MM.1S (cell line): Measurements from ENCODE around the gene TENT4A.

Source experiments
- DNase-seq: peaks from one replicate; pipeline ENCODE4 v3.0.0-alpha.2; 2015
- H2AFZ ChIP-seq: fragments of 300-600 bp; sonication (generic); 2 replicates; pipeline ENCODE4 v1.6.0; 2016; ENCODE audit warnings: antibody characterized with exemption, low read length
- H3F3A ChIP-seq: fragments of 300-600 bp; sonication (generic); 2 replicates; pipeline ENCODE4 v1.6.1; 2016; ENCODE audit warnings: mild to moderate bottlenecking, antibody characterized with exemption, low read length, moderate library complexity, mixed read lengths; ENCODE audit not compliant: insufficient read depth
- H3K27ac ChIP-seq: fragments of 300-600 bp; sonication (generic); 2 replicates; pipeline ENCODE4 v1.5.1; 2016; ENCODE audit warnings: mild to moderate bottlenecking, low read length
- H3K27me3 ChIP-seq: fragments of 300-600 bp; sonication (generic); replicated peaks from 2 replicates; pipeline ENCODE4 v1.6.0; 2016; ENCODE audit warnings: low read length; ENCODE audit not compliant: insufficient read depth
- H3K36me3 ChIP-seq: fragments of 300-600 bp; sonication (generic); replicated peaks from 2 replicates; pipeline ENCODE4 v1.6.1; 2016; ENCODE audit warnings: mild to moderate bottlenecking, low read length, mixed read lengths; ENCODE audit not compliant: insufficient read depth
- H3K4me1 ChIP-seq: fragments of 300-600 bp; sonication (generic); 2 replicates; pipeline ENCODE4 v1.6.1; 2016; ENCODE audit warnings: low read length, mixed read lengths
- H3K4me2 ChIP-seq: fragments of 300-600 bp; sonication (generic); 2 replicates; pipeline ENCODE4 v1.6.0; 2016; ENCODE audit warnings: low read depth, low read length
- H3K4me3 ChIP-seq: fragments of 300-600 bp; sonication (generic); 2 replicates; pipeline ENCODE4 v1.5.1; 2016; ENCODE audit warnings: low read length, mixed read lengths
- H3K79me2 ChIP-seq: fragments of 300-600 bp; sonication (generic); 2 replicates; pipeline ENCODE4 v1.6.1; 2016; ENCODE audit warnings: mixed run types, low read length, mixed read lengths
- H3K9ac ChIP-seq: fragments of 300-600 bp; sonication (generic); 2 replicates; pipeline ENCODE4 v1.6.1; 2016; ENCODE audit warnings: low read length, mixed read lengths
- H3K9me2 ChIP-seq: fragments of 300-600 bp; sonication (generic); replicated peaks from 2 replicates; pipeline ENCODE4 v1.6.1; 2016; ENCODE audit warnings: mild to moderate bottlenecking, low read length, mixed read lengths; ENCODE audit not compliant: insufficient read depth
- H3K9me3 ChIP-seq: fragments of 300-600 bp; sonication (generic); replicated peaks from 2 replicates; pipeline ENCODE4 v1.6.1; 2016; ENCODE audit warnings: mild to moderate bottlenecking, low read length, mixed read lengths; ENCODE audit not compliant: insufficient read depth
- H4K20me1 ChIP-seq: fragments of 300-600 bp; sonication (generic); 2 replicates; pipeline ENCODE4 v1.6.1; 2016; ENCODE audit warnings: mild to moderate bottlenecking, low read length, moderate library complexity, mixed read lengths; ENCODE audit not compliant: insufficient read depth
- EZH2 ChIP-seq: fragments of 300-600 bp; sonication (generic); optimal IDR thresholded peaks from 2 replicates; pipeline ENCODE3; 2017; ENCODE audit warnings: low read depth, mild to moderate bottlenecking, antibody characterized with exemption, low read length, mixed read lengths
- EZH2phosphoT487 ChIP-seq: fragments of 300-600 bp; sonication (generic); IDR thresholded peaks from 2 replicates; pipeline ENCODE4 v1.6.1; 2018; ENCODE audit warnings: antibody characterized with exemption, low read length
- TF ChIP-seq, protein P1 (sequence below): fragments of 300-600 bp; sonication (generic); IDR thresholded peaks from 2 replicates; pipeline ENCODE4 v1.5.1; 2016; ENCODE audit warnings: antibody characterized with exemption, low read length, mixed read lengths

The TENT4A gene

DNA sequence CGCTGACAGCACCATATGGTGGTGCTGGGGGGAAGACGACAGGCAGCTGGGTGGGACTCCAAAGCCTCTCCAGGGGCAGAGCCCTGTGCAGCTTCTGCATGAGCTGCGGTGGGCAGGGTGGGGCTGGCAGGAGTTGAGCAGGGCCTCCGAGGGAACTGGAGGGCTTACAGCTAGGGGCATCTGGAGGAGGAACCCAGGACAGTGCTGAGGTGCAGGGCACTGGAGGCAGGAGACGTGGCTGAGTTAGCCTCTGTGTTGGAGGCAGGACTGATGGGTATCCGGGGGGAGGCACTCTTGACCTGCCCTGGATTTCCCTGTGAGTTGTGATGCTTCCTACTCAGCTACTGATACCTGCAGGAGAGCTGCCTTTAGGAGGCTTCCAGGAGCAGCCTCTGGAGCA, 45.0 kb downstream of the TENT4A start:
- Histone ChIP-seq H3K79me2 (no peaks in the 10 kb centered on the region), H3K4me3 (no peak overlapping the region), H4K20me1 (no peaks in the 10 kb centered on the region), H3K9ac (no peak overlapping the region), H3F3A (no peaks in the 10 kb centered on the region), H3K27ac (no peak overlapping the region), H3K9me3 (no peaks in the 10 kb centered on the region), H3K27me3 (no peaks in the 10 kb centered on the region), H3K4me1 (no peaks in the 10 kb centered on the region), H3K36me3 (peaks cover 15% of the 10 kb centered on the region), H2AFZ (no peak overlapping the region), H3K9me2 (no peaks in the 10 kb centered on the region), H3K4me2 (no peak overlapping the region)
- no peak for DNase-seq
- no peak for TF ChIP-seq EZH2
- TF ChIP-seq, protein P1, sequence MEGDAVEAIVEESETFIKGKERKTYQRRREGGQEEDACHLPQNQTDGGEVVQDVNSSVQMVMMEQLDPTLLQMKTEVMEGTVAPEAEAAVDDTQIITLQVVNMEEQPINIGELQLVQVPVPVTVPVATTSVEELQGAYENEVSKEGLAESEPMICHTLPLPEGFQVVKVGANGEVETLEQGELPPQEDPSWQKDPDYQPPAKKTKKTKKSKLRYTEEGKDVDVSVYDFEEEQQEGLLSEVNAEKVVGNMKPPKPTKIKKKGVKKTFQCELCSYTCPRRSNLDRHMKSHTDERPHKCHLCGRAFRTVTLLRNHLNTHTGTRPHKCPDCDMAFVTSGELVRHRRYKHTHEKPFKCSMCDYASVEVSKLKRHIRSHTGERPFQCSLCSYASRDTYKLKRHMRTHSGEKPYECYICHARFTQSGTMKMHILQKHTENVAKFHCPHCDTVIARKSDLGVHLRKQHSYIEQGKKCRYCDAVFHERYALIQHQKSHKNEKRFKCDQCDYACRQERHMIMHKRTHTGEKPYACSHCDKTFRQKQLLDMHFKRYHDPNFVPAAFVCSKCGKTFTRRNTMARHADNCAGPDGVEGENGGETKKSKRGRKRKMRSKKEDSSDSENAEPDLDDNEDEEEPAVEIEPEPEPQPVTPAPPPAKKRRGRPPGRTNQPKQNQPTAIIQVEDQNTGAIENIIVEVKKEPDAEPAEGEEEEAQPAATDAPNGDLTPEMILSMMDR = no peak
- no peak for TF ChIP-seq EZH2phosphoT487

DNA sequence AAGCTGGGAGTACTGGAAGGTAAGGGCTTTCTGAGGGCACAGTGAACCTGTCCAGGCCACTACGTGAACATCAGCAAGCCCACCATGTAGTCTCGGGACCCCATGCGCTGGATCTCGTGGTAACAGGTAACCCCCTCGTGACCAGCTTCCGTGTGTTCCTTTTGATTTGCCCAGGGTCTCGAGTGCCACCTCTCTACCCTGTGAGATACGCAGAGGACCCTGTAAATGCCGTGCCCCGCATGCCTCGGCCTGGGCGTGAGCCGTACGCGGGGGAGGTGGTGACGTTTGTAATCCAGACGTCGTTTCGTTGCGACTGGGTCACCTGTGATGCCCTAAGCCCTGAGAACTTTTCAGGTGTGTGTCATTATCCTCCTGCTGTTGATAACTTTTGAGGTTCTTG, 45.5 kb downstream of the TENT4A start:
- no peaks in the 10 kb centered on the region for H3K9me3 ChIP-seq
- no peaks in the 10 kb centered on the region for H3K27me3 ChIP-seq
- H3K36me3 ChIP-seq = peaks cover 15% of the 10 kb centered on the region
- H3K9ac ChIP-seq = no peak overlapping the region
- no peaks in the 10 kb centered on the region for H3K79me2 ChIP-seq
- H4K20me1 ChIP-seq = no peaks in the 10 kb centered on the region
- H3K4me2 ChIP-seq = no peak overlapping the region
- no peak overlapping the region for H3K4me3 ChIP-seq
- no peak for DNase-seq
- H2AFZ ChIP-seq = no peak overlapping the region
- no peak overlapping the region for H3K27ac ChIP-seq
- no peaks in the 10 kb centered on the region for H3K9me2 ChIP-seq
- no peaks in the 10 kb centered on the region for H3K4me1 ChIP-seq
- no peak for TF ChIP-seq EZH2phosphoT487
- no peak for TF ChIP-seq EZH2
- TF ChIP-seq, protein P1 = no peak
- no peaks in the 10 kb centered on the region for H3F3A ChIP-seq

DNA sequence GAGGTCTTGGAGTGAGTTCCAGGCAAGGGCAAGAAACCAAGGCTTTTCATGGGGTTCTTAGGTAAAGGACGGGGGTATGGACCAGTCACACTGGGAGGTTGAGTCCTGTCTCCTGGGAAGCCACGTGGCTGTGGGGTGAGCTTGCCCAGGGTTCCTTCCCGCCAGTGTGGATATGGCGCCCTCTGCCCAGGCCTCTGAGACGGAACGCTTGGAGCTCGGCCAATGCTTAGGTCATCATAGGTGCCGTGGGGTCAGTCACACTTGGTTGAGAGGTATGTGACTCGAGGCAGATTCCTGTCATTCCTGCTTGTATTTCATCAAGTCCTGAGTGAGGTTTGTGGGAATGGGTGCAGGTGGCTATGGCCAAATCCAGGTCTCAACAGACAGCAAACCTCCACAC, 46.2 kb downstream of the TENT4A start:
- DNase-seq = no peak
- peaks cover 13% of the 10 kb centered on the region for H3K36me3 ChIP-seq
- no peak overlapping the region for H3K4me2 ChIP-seq
- no peaks in the 10 kb centered on the region for H3F3A ChIP-seq
- no peaks in the 10 kb centered on the region for H3K9me3 ChIP-seq
- H3K4me1 ChIP-seq = no peaks in the 10 kb centered on the region
- H2AFZ ChIP-seq = no peak overlapping the region
- H4K20me1 ChIP-seq = no peaks in the 10 kb centered on the region
- no peak overlapping the region for H3K9ac ChIP-seq
- H3K79me2 ChIP-seq = no peaks in the 10 kb centered on the region
- H3K9me2 ChIP-seq = no peaks in the 10 kb centered on the region
- no peak overlapping the region for H3K27ac ChIP-seq
- no peak overlapping the region for H3K4me3 ChIP-seq
- no peaks in the 10 kb centered on the region for H3K27me3 ChIP-seq
- TF ChIP-seq, protein P1 = no peak
- TF ChIP-seq EZH2phosphoT487 (no peak), EZH2 (no peak)

DNA sequence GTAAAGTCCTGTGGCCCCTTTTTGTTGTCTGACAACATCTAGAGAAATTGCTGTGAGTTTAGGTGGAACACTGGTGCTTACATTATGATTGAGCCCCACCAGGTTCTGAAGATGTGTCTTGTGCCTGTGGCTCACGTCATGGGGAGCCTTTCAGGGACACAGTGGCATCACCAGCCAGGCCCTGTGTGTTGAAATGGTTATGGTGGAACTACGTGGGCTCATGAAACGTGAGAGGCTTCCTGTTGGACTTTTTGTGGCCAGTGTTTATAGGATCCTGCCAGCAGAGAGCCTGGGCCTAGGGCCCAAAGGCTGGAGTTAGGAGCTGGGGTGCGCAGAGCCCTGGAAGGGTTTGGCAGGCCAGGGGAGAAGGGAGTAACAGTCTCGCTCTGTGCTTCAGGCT, 46.8 kb downstream of the TENT4A start:
- no peak overlapping the region for H3K4me2 ChIP-seq
- H2AFZ ChIP-seq = no peak overlapping the region
- H3K4me3 ChIP-seq = no peak overlapping the region
- no peaks in the 10 kb centered on the region for H3K9me3 ChIP-seq
- peaks cover 7% of the 10 kb centered on the region for H3K36me3 ChIP-seq
- H3K9ac ChIP-seq = no peak overlapping the region
- no peaks in the 10 kb centered on the region for H3K9me2 ChIP-seq
- no peaks in the 10 kb centered on the region for H3F3A ChIP-seq
- H3K27ac ChIP-seq = no peak overlapping the region
- no peak for DNase-seq
- no peak for TF ChIP-seq EZH2
- TF ChIP-seq, protein P1 = no peak
- TF ChIP-seq EZH2phosphoT487 = no peak
- H3K27me3 ChIP-seq = no peaks in the 10 kb centered on the region
- no peaks in the 10 kb centered on the region for H4K20me1 ChIP-seq
- H3K4me1 ChIP-seq = no peaks in the 10 kb centered on the region
- no peaks in the 10 kb centered on the region for H3K79me2 ChIP-seq
